Naive B cell (primary cell): ENCODE results near the gene GABRB1. TPM values are rescaled to one million over a fixed set of nuclear protein-coding genes. Genes with fewer than 3 reads are reported as not detected.
A peak's percentile ranks its signal among the peaks of the same experiment; 100 is the strongest.

Experiments
- ATAC-seq, 2 donors: fragments of 150-1000 bp; cut with Tn5 transposase; 2 replicates each; pipeline ENCODE4 v1.10.0; 2021; ENCODE audit warnings: low read depth in 2 of 2, mild to moderate bottlenecking in 2 of 2, moderate library complexity in 2 of 2
- DNase-seq: peaks from one replicate; pipeline ENCODE4 v3.0.0; 2022
- H3K27ac Mint-ChIP-seq, 6 donors: one replicate each; pipeline ENCODE4 v1.8.0; 2020 to 2022; ENCODE audit warnings: mild to moderate bottlenecking in 6 of 6, mixed read lengths in 6 of 6, moderate library complexity in 5 of 6, inconsistent platforms in 2 of 6
- H3K27me3 Mint-ChIP-seq, 3 donors: one replicate each; pipeline ENCODE4 v1.8.0; 2021 to 2022; ENCODE audit warnings: mixed read lengths in 3 of 3, mild to moderate bottlenecking in 1 of 3
- H3K36me3 Mint-ChIP-seq, 2 donors: one replicate each; pipeline ENCODE4 v1.8.0; 2020 to 2022; ENCODE audit warnings: mixed read lengths in 2 of 2, inconsistent platforms in 1 of 2, mild to moderate bottlenecking in 1 of 2
- H3K4me1 Mint-ChIP-seq, 3 donors: one replicate each; pipeline ENCODE4 v1.8.0; 2020 to 2022; ENCODE audit warnings: mixed read lengths in 3 of 3, inconsistent platforms in 1 of 3, mild to moderate bottlenecking in 1 of 3, moderate library complexity in 1 of 3
- H3K4me3 Mint-ChIP-seq, 8 donors: one replicate each; pipeline ENCODE4 v1.8.0; 2020 to 2022; ENCODE audit warnings: mild to moderate bottlenecking in 8 of 8, mixed read lengths in 8 of 8, moderate library complexity in 8 of 8, inconsistent platforms in 2 of 8
- H3K9me3 Mint-ChIP-seq, 7 donors: one replicate each; pipeline ENCODE4 v1.8.0; 2020 to 2022; ENCODE audit warnings: mixed read lengths in 7 of 7, mild to moderate bottlenecking in 5 of 7, inconsistent platforms in 2 of 7, moderate library complexity in 1 of 7
- polyA plus RNA-seq, 6 donors: library from polyadenylated mRNA; unstranded; fragments of 300-500 nt; fragmentation: Illumina TruSeq; gene quantifications; one replicate each; pipeline ENCODE4 v1.2.3, GENCODE V29; 2021; ENCODE audit warnings: low read depth in 6 of 6

GABRB1 gene
- polyA plus RNA-seq, 6 donors from 2014 or later = not detected

DNA sequence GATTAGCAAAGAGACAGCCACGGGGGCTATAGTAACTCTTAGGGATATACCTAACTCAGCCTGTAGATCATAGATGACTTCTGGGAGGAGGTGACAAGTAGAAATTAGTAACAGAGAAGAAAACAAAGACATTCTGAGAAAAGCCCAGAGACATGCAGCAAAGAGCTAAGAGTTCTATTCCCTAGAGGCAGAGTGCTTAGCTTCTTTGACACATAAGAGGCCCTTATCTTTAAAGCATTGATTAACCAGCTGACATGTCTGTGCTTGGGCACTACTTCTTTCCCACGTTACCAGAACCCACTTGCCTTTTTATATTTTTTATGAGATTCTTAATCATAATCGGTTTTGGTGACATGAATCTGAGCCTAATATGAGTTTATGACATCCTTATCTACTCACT is 179.5 kb downstream of the GABRB1 start:
- Mint-ChIP-seq H3K4me3 (no peak overlapping the region), H3K27me3 (peaks cover 0 to 9% (median 0%) of the 10 kb centered on the region in 3 donors), H3K27ac (no peak overlapping the region), H3K9me3 (peaks cover 0 to 3% (median 0%) of the 10 kb centered on the region in 7 donors), H3K36me3 (no peaks in the 10 kb centered on the region), H3K4me1 (no peaks in the 10 kb centered on the region)
- ATAC-seq (no peak), DNase-seq (no peak)

DNA sequence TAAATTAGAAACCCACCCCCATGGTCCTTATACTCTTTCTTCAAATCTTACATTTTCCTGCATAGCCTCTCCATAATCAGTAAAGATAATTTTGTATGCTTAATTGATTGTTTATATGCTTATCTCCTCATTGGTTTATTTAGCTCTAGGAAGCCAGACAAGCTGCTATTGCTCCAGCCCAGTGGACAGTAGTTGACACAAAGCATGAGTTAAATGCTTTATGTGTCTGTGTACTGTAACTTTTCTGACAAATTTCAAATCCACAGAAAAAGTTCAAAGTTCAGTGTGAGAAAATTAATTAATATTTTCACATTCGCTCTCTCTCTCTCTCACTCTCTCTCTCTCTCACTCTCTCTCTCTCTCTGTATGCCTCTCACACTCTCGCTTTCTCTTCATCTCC is 181.7 kb downstream of the GABRB1 start:
- H3K4me3 Mint-ChIP-seq = no peak overlapping the region
- no peak for ATAC-seq
- H3K9me3 Mint-ChIP-seq = no peaks in the 10 kb centered on the region

DNA sequence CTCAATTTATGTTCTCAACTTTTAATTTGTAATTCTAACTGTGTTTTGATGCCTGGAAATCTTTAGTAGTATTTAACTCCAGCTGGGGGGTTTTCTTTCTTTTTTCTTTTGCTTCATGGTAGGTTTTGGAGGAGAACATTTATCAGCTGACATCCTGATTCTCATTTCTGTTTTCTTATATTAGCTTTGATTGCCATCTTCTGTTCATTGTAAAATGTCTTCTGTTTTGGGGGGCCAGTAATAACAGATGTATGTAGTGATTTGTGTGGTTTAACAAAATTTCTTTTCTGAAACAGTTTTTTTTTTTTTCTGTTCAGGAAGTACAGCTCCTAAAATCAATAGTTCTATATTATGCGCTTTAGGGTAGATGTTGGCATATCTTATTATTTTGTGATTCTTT is 182.2 kb downstream of the GABRB1 start:
- DNase-seq (no peak), ATAC-seq (no peak)
- Mint-ChIP-seq H3K4me1 (no peaks in the 10 kb centered on the region), H3K4me3 (no peak overlapping the region), H3K9me3 (no peaks in the 10 kb centered on the region), H3K36me3 (no peaks in the 10 kb centered on the region), H3K27ac (peak overlapping the region in 1 of 6 donors; percentile 19), H3K27me3 (peaks cover 0 to 5% (median 0%) of the 10 kb centered on the region in 3 donors)

More for the DNA sequence above, 181.7 kb downstream of the GABRB1 start:
- H3K27me3 Mint-ChIP-seq = peaks cover 0 to 5% (median 0%) of the 10 kb centered on the region in 3 donors
- DNase-seq = no peak
- no peaks in the 10 kb centered on the region for H3K36me3 Mint-ChIP-seq
- H3K27ac Mint-ChIP-seq = no peak overlapping the region
- H3K4me1 Mint-ChIP-seq = no peaks in the 10 kb centered on the region

DNA sequence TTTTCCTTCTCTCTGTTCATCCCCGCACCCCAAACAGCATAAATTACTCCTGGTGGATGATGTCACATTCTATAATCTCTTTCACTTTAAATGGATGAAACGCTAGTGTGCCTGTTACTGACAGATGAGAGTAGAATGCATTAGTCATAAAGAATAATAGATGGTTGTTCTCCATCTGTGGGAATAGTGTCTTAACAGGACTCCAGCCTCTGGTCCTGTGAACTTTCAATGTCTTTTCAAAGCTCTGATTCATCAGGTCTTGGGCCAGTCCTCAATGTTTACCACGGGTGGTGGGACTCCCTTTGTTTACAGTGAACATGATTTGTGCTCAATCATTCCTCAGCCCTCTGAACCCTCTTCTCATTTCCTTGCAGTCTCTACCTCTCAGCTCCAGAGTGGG is 182.6 kb downstream of the GABRB1 start:
- Mint-ChIP-seq H3K9me3 (no peaks in the 10 kb centered on the region), H3K4me3 (no peak overlapping the region), H3K36me3 (no peaks in the 10 kb centered on the region), H3K4me1 (no peaks in the 10 kb centered on the region), H3K27me3 (peaks cover 0 to 5% (median 0%) of the 10 kb centered on the region in 3 donors), H3K27ac (no peak overlapping the region)
- ATAC-seq (no peak), DNase-seq (no peak)

DNA sequence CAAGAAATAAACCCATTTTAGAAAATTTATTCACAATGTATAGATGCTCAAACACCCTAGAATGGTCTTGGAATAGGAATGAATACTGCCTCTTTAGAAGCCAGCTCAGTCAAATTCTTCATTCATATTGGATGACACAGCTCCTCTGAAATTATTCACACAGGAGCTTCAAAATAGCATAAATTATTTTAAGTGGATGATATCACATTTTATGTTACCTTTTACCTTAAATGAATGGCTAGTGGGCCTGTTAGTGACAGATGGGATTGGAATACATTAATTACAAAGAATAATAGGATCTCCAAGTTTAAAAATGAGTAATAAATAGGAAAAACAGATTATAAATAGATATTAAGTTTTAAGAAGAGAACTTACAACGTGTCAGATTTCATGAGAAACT is 184.4 kb downstream of the GABRB1 start:
- DNase-seq (no peak), ATAC-seq (no peak)
- no peak overlapping the region for H3K27ac Mint-ChIP-seq
- H3K27me3 Mint-ChIP-seq = peaks cover 5 to 15% (median 9%) of the 10 kb centered on the region in 3 donors
- no peak overlapping the region for H3K4me3 Mint-ChIP-seq
- H3K9me3 Mint-ChIP-seq = peaks cover 0 to 4% (median 0%) of the 10 kb centered on the region in 7 donors
- no peaks in the 10 kb centered on the region for H3K36me3 Mint-ChIP-seq
- no peaks in the 10 kb centered on the region for H3K4me1 Mint-ChIP-seq

DNA sequence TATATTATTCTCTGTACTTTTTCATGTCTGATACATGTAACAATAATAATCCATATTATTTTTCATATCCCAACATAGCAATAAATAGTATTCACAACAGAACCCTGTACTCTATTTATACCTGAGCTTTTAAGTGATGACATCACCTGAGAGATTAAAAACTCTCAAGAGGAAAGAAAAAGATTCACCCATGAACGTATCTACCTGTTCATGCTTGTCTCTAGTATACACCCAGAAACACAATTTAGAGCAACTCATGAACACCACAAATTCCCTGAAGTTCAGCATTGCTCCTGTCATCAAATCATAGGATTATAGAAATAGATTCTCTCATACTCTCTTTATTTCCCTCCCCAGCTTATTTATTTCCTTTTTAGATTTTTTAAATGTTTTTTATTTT is 185.9 kb downstream of the GABRB1 start:
- Mint-ChIP-seq H3K27me3 (peaks cover 0 to 18% (median 11%) of the 10 kb centered on the region in 3 donors), H3K4me3 (no peak overlapping the region), H3K9me3 (peaks cover 0 to 4% (median 0%) of the 10 kb centered on the region in 7 donors)

DNA sequence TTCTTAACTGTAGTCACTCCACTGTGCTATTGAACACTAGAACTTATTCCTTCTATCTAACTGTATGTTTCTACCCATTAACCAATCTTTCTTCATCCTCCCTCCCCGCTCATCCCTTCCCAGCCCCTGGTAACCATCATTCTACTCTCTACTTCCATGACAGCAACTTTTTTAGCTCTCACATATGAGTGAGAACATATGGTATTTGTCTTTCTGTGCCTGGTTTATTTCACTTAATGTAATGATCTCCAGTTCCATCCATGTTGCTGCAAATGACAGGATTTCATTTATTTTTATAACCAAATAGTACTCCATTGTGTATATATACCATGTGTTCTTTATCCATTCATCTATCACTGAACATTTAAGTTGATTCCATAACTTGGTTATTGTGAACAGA is 186.5 kb downstream of the GABRB1 start:
- no peak for DNase-seq
- no peak overlapping the region for H3K27ac Mint-ChIP-seq
- H3K4me3 Mint-ChIP-seq = no peak overlapping the region
- H3K4me1 Mint-ChIP-seq = no peaks in the 10 kb centered on the region
- H3K27me3 Mint-ChIP-seq = peaks cover 0 to 18% (median 11%) of the 10 kb centered on the region in 3 donors
- ATAC-seq = no peak
- peaks cover 0 to 4% (median 0%) of the 10 kb centered on the region in 7 donors for H3K9me3 Mint-ChIP-seq
- H3K36me3 Mint-ChIP-seq = no peaks in the 10 kb centered on the region

More for the DNA sequence above, 185.9 kb downstream of the GABRB1 start:
- no peak for DNase-seq
- no peak overlapping the region for H3K27ac Mint-ChIP-seq
- no peaks in the 10 kb centered on the region for H3K4me1 Mint-ChIP-seq
- ATAC-seq = no peak
- H3K36me3 Mint-ChIP-seq = no peaks in the 10 kb centered on the region

DNA sequence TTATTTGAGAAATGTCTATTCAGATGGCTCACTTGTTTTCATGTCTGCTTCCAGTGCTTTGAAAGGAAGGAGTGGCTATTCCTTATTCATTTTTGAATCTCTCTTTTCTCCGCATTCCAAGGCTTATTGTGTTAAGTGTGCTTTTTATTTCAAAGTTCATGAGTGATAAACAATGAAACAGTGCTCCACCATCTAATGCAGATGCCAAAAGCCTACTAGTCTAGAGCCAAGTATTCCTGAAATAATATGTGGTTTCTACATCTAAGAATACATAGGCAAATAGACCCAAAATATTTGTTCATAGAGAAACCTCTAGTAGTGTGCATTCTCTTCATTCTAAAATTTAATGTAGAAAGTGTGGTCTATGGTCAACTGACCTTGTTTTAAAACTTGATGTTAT is 187.3 kb downstream of the GABRB1 start:
- ATAC-seq (no peak), DNase-seq (no peak)
- no peaks in the 10 kb centered on the region for H3K4me1 Mint-ChIP-seq
- H3K9me3 Mint-ChIP-seq = peaks cover 0 to 4% (median 0%) of the 10 kb centered on the region in 7 donors
- H3K4me3 Mint-ChIP-seq = no peak overlapping the region
- peaks cover 0 to 18% (median 11%) of the 10 kb centered on the region in 3 donors for H3K27me3 Mint-ChIP-seq
- no peaks in the 10 kb centered on the region for H3K36me3 Mint-ChIP-seq
- no peak overlapping the region for H3K27ac Mint-ChIP-seq

DNA sequence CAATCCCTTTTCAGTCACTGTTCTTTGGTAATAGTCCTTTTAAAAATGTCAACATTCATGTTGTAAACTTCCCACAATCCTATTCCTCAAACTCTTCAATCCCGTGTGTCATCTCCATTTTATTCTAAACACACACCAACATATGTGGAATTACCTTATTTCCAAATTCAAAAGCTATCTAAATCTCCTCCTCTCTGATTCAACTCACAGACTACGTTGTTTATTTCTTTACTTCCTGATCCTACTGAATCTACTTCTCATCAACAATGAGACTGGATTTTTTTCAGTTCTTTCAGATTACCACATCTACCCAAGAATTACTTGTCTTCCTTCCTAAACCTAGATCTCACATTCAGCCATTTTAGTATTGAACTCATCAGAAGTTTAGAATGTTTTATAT is 188.2 kb downstream of the GABRB1 start:
- Mint-ChIP-seq H3K4me3 (no peak overlapping the region), H3K4me1 (no peaks in the 10 kb centered on the region), H3K27me3 (peaks cover 6 to 18% (median 11%) of the 10 kb centered on the region in 3 donors), H3K27ac (no peak overlapping the region), H3K9me3 (peaks cover 0 to 4% (median 0%) of the 10 kb centered on the region in 7 donors), H3K36me3 (no peaks in the 10 kb centered on the region)
- ATAC-seq (no peak), DNase-seq (no peak)

DNA sequence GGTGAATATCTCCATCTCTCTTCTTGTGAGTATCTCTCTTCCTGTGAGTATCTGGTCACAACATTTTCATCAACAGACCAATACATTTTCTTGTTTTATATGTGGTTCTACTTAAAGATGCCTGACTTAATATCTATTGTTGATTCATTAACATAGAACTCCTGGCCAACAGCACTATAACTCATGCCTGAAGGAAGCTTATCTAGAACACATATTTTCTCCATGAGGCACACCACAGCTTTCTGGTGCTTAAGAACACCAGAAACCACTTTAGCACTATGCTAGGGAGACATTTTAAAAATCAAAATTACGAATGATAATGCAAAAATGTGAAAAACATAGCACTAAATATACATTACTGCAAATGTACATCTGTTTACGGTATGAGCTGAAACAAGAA is 190.4 kb downstream of the GABRB1 start:
- no peaks in the 10 kb centered on the region for H3K4me1 Mint-ChIP-seq
- ATAC-seq (no peak), DNase-seq (no peak)
- no peaks in the 10 kb centered on the region for H3K36me3 Mint-ChIP-seq
- peaks cover 6 to 18% (median 11%) of the 10 kb centered on the region in 3 donors for H3K27me3 Mint-ChIP-seq
- no peak overlapping the region for H3K4me3 Mint-ChIP-seq
- peaks cover 0 to 4% (median 0%) of the 10 kb centered on the region in 7 donors for H3K9me3 Mint-ChIP-seq
- no peak overlapping the region for H3K27ac Mint-ChIP-seq

DNA sequence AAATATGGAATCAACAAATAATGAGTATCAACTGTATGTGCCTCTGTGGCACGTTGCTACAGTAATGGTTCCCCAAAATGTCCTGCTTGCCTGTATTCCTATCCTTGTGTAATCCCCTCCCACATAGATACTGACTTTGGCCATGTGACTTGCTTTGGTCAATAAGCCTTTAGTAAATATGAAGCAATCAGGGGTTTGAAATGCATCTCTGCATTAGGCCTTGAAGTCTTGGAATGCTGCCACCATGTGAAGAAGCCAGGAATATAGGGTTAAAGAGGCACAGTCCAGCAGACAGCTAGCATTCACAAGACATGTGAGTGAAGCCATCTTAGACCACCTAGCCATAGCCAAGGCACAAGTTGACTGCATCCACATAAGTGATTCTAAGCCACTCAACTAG is 190.9 kb downstream of the GABRB1 start:
- peaks cover 6 to 18% (median 11%) of the 10 kb centered on the region in 3 donors for H3K27me3 Mint-ChIP-seq
- ATAC-seq (no peak), DNase-seq (no peak)
- H3K4me1 Mint-ChIP-seq = no peaks in the 10 kb centered on the region
- H3K4me3 Mint-ChIP-seq = no peak overlapping the region
- H3K36me3 Mint-ChIP-seq = no peaks in the 10 kb centered on the region
- H3K9me3 Mint-ChIP-seq = peaks cover 0 to 4% (median 0%) of the 10 kb centered on the region in 7 donors
- H3K27ac Mint-ChIP-seq = no peak overlapping the region

DNA sequence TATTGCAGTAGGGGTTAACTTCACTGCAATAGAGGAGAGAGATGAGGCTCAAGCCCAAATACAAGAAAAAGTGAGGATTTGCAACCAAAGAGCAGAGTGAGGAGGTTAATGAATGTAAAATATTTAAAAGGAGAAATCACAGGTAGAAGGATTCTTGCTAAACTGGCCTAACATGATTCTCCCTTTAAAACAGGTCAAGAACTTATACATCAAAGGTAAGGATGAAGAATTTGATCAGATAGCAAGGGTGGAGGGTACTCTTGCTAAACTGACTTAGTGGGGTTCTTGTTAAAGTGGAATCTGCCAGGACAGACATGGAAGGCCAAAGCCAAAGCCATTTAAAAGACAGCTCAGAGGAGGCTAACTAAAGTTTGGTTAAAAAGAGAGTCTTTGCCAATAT is 193.0 kb downstream of the GABRB1 start:
- no peak for DNase-seq
- Mint-ChIP-seq H3K9me3 (peaks cover 0 to 4% (median 0%) of the 10 kb centered on the region in 7 donors), H3K4me1 (no peaks in the 10 kb centered on the region), H3K27me3 (peaks cover 6 to 17% (median 11%) of the 10 kb centered on the region in 3 donors), H3K27ac (no peak overlapping the region), H3K4me3 (no peak overlapping the region), H3K36me3 (no peaks in the 10 kb centered on the region)
- no peak for ATAC-seq

DNA sequence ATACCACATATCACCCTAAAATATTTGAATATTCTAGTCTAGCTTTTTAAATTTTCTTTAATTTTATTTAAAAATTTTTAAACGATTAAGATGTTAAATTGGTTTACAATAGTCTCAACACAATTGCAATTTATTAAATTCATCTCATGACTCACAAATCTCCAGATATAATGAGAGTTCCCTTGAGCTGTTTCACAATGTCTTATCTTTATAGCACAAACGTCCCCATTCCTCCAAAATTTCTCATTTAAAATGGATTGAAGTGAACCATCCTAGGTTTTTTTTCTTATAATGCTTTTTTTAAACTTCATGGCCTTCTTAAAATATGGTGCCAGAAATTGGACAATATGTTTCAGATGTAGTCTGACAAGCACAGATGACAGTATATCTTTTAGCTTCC is 204.4 kb downstream of the GABRB1 start:
- Mint-ChIP-seq H3K9me3 (no peaks in the 10 kb centered on the region), H3K27ac (no peak overlapping the region), H3K4me1 (no peaks in the 10 kb centered on the region), H3K4me3 (no peak overlapping the region), H3K36me3 (no peaks in the 10 kb centered on the region), H3K27me3 (peaks cover 0 to 5% (median 0%) of the 10 kb centered on the region in 3 donors)
- ATAC-seq = no peak
- DNase-seq = no peak

DNA sequence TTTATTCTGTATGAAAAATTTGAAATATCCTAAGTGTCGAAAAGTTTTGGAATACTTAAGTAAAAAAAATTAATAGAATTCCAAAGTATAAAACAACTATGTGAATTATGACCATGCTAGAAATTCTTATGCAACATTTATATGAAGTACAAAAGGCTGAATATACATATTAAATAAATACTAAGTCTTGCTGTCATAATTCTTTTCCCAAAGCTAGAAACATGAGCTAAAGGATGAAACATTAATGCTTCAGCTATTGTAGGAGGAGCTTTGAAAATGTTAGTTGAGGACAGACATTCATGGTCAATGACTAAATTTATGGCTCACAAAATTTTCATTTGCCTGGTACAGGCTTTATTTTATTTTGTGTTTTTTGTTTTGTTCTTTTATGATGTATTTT is 207.3 kb downstream of the GABRB1 start:
- Mint-ChIP-seq H3K27ac (no peak overlapping the region), H3K9me3 (peaks cover 0 to 6% (median 1%) of the 10 kb centered on the region in 7 donors), H3K36me3 (no peaks in the 10 kb centered on the region), H3K4me1 (no peaks in the 10 kb centered on the region), H3K4me3 (no peak overlapping the region), H3K27me3 (peaks cover 0 to 5% (median 0%) of the 10 kb centered on the region in 3 donors)
- DNase-seq (no peak), ATAC-seq (no peak)

DNA sequence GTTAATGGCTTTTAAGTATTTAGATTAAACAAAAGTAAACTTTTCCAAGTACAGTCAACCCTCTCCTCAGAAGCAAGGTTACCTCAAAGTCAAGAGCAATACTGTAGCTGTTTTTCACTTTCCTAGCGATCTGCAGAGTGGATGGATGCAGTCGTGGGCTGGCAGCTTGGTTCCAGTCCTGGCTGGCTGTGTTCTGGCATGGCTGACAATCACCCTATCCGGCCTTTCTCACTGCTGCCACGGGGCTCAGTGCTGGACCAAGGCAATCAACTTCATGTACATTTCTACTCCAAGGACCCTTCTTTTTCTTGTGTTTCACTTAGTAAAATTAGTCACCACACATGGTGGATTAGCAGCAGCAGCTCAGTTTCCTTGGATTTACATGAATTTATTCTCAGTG is 208.3 kb downstream of the GABRB1 start:
- Mint-ChIP-seq H3K36me3 (no peaks in the 10 kb centered on the region), H3K27ac (no peak overlapping the region), H3K4me1 (no peaks in the 10 kb centered on the region), H3K4me3 (no peak overlapping the region), H3K9me3 (peaks cover 0 to 6% (median 1%) of the 10 kb centered on the region in 7 donors), H3K27me3 (peaks cover 0 to 2% (median 0%) of the 10 kb centered on the region in 3 donors)
- DNase-seq (no peak), ATAC-seq (no peak)
